Keratinocyte (primary cell): Measurements from ENCODE around the gene PIGBOS1. TPM values are rescaled to one million over a fixed set of nuclear protein-coding genes. Genes with fewer than 3 reads are reported as not detected.

ENCODE experiments used
- DNase-seq: peaks from one replicate; pipeline ENCODE4 v3.0.0-alpha.2; 2011; ENCODE audit warnings: low read depth, missing footprints, low spot score
- FAIRE-seq: peaks from 2 replicates; lab custom pipeline; 2011; peaks lifted over from hg19 to GRCh38; lab: Jason Lieb, UNC
- H2AFZ ChIP-seq: 2 replicates; pipeline ENCODE4 v1.6.0; 2012; ENCODE audit warnings: low read length, control low read depth, inconsistent platforms; ENCODE audit not compliant: control insufficient read depth
- H3K27ac ChIP-seq: 2 replicates; pipeline ENCODE4 v1.5.1; 2011; ENCODE audit warnings: low read length; ENCODE audit not compliant: control insufficient read depth, insufficient read depth
- H3K27me3 ChIP-seq: 3 replicates; pipeline ENCODE4 v1.6.0; 2011; ENCODE audit warnings: low read length; ENCODE audit not compliant: control insufficient read depth, insufficient read depth; ENCODE audit errors: extremely low read depth
- H3K36me3 ChIP-seq, 2 experiments: 2 replicates in 1 of 2; 3 replicates in 1 of 2; pipeline ENCODE4 v1.5.1; 2011; ENCODE audit warnings: low read length in 2 of 2, mild to moderate bottlenecking in 1 of 2; ENCODE audit not compliant: control insufficient read depth in 2 of 2, insufficient read depth in 2 of 2; ENCODE audit errors: extremely low read depth in 1 of 2
- H3K4me1 ChIP-seq: 3 replicates; pipeline ENCODE4 v1.5.1; 2011; ENCODE audit warnings: low read length; ENCODE audit not compliant: control insufficient read depth, insufficient read depth; ENCODE audit errors: extremely low read depth
- H3K4me2 ChIP-seq: 3 replicates; pipeline ENCODE4 v1.6.0; 2011; ENCODE audit warnings: low read depth, low read length; ENCODE audit not compliant: control insufficient read depth, insufficient read depth; ENCODE audit errors: extremely low read depth
- H3K4me3 ChIP-seq, 3 experiments: fragments of 200-600 bp in 1 of 3; sonication (generic) in 1 of 3; 2 replicates in 2 of 3; 3 replicates in 1 of 3; pipeline ENCODE4 v1.5.1; 2011 to 2016; ENCODE audit warnings: low read length in 3 of 3, mild to moderate bottlenecking in 3 of 3, control low read depth in 2 of 3, inconsistent platforms in 1 of 3, low read depth in 1 of 3, mixed read lengths in 1 of 3, mixed run types in 1 of 3, moderate library complexity in 1 of 3; ENCODE audit not compliant: control insufficient read depth in 2 of 3, insufficient read depth in 2 of 3; ENCODE audit errors: extremely low read depth in 1 of 3
- H3K79me2 ChIP-seq: 2 replicates; pipeline ENCODE4 v1.6.0; 2012; ENCODE audit warnings: low read length; ENCODE audit not compliant: control insufficient read depth, insufficient read depth
- H3K9ac ChIP-seq: 3 replicates; pipeline ENCODE4 v1.6.0; 2011; ENCODE audit warnings: low read length; ENCODE audit not compliant: control insufficient read depth, insufficient read depth; ENCODE audit errors: extremely low read depth
- H3K9me1 ChIP-seq: 3 replicates; pipeline ENCODE4 v1.6.0; 2011; ENCODE audit warnings: low read length; ENCODE audit not compliant: control insufficient read depth, insufficient read depth; ENCODE audit errors: extremely low read depth
- H3K9me3 ChIP-seq: 2 replicates; pipeline ENCODE4 v1.5.1; 2012; ENCODE audit warnings: low read depth, low read length; ENCODE audit not compliant: control insufficient read depth
- H4K20me1 ChIP-seq: 3 replicates; pipeline ENCODE4 v1.6.0; 2011; ENCODE audit warnings: low read length; ENCODE audit not compliant: control insufficient read depth, insufficient read depth; ENCODE audit errors: extremely low read depth
- EZH2 ChIP-seq: IDR thresholded peaks from one replicate; pipeline ENCODE4 v1.6.1; 2012; ENCODE audit warnings: inconsistent platforms, mild to moderate bottlenecking, low read length, moderate library complexity
- dilution Hi-C: fragments of 300-500 bp; cut with MboI; formaldehyde crosslinking; loops from one replicate; pipeline ENCODE4 v1.7.0; 2020; ENCODE audit warnings: low sequenced_read_pairs; ENCODE audit not compliant: extremely low pct_ligation_motif_present
- polyA plus RNA-seq, 5 experiments: library from polyadenylated mRNA; depleted of rRNA in 3 of 5; stranded (reverse) in 3 of 5; stranded (forward) in 1 of 5; unstranded in 1 of 5; fragments of >200 nt; gene quantifications; 1 replicate in 1 of 5; 2 replicates in 3 of 5; 3 replicates in 1 of 5; pipeline versions ENCODE4 v1.2.1 to v1.2.3, GENCODE V29; 2011 to 2012; ENCODE audit warnings: missing spikeins in 2 of 5, low read depth in 1 of 5, low replicate concordance in 1 of 5
- TF ChIP-seq, protein P1 (sequence below), 3 experiments: IDR thresholded peaks in 1 of 3; conservative IDR thresholded peaks in 1 of 3; optimal IDR thresholded peaks in 1 of 3; 2 replicates in 2 of 3; 3 replicates in 1 of 3; pipeline versions ENCODE3 to v1.5.1; 2011; ENCODE audit warnings: low read length in 3 of 3, mild to moderate bottlenecking in 3 of 3, moderate library complexity in 2 of 3, control low read depth in 1 of 3, inconsistent platforms in 1 of 3; ENCODE audit not compliant: insufficient read depth in 2 of 3; ENCODE audit errors: extremely low read depth in 1 of 3

The PIGBOS1 gene
- polyA plus RNA-seq, 1 donor (not counting 4 experiments of a cell fraction or from before 2014, with no cell fraction given) = 8.6 TPM

GRCh38 chr15:55276324-55276723 lies 42.6 kb downstream of the PIGBOS1 start:
- no peak for DNase-seq
- FAIRE-seq = no peak
- Histone ChIP-seq H3K4me1 (peaks cover 6% of the 10 kb centered on the region), H3K79me2 (no peaks in the 10 kb centered on the region), H3K27me3 (no peaks in the 10 kb centered on the region), H3K9me3 (no peaks in the 10 kb centered on the region), H3K27ac (no peak overlapping the region), H4K20me1 (no peaks in the 10 kb centered on the region), H3K4me2 (no peak overlapping the region), H3K36me3 (no peaks in the 10 kb centered on the region), H3K9ac (no peak overlapping the region), H2AFZ (no peak overlapping the region), H3K4me3 (no peak overlapping the region), H3K9me1 (no peaks in the 10 kb centered on the region)
- dilution Hi-C loops = no loop called here
- TF ChIP-seq, protein P1, sequence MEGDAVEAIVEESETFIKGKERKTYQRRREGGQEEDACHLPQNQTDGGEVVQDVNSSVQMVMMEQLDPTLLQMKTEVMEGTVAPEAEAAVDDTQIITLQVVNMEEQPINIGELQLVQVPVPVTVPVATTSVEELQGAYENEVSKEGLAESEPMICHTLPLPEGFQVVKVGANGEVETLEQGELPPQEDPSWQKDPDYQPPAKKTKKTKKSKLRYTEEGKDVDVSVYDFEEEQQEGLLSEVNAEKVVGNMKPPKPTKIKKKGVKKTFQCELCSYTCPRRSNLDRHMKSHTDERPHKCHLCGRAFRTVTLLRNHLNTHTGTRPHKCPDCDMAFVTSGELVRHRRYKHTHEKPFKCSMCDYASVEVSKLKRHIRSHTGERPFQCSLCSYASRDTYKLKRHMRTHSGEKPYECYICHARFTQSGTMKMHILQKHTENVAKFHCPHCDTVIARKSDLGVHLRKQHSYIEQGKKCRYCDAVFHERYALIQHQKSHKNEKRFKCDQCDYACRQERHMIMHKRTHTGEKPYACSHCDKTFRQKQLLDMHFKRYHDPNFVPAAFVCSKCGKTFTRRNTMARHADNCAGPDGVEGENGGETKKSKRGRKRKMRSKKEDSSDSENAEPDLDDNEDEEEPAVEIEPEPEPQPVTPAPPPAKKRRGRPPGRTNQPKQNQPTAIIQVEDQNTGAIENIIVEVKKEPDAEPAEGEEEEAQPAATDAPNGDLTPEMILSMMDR (optimal IDR thresholded peaks at IDR 0.05 in 1 of 3, IDR thresholded peaks at IDR 0.05 in 1 of 3, conservative IDR thresholded peaks at IDR 0.05 in 1 of 3; ENCODE audit: extremely low read depth in 1 of 3, insufficient read depth in 2 of 3, low read length in 3 of 3) = no peak
- no peak for TF ChIP-seq EZH2

DNA sequence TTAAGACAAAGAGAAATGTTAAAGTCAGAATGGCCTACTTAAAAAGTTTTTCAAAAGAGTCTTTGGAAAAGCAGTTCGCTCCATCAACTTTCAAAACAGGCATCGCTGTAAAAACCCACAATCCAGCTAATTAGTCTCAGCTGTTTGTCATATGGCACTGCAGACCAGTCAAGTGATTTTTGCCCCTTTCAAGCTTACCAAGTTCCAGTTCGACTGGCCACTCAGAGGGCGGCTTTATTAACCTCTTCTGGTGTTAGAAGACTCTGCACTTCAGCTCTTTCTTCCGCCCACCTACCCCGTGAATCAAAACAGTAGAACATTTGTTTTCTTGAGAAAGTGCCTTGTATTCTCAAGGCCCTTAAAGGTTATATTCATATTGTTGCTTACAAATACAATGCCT lies 48.6 kb downstream of the PIGBOS1 start:
- TF ChIP-seq, protein P1 (optimal IDR thresholded peaks at IDR 0.05 in 1 of 3, IDR thresholded peaks at IDR 0.05 in 1 of 3, conservative IDR thresholded peaks at IDR 0.05 in 1 of 3; ENCODE audit: extremely low read depth in 1 of 3, insufficient read depth in 2 of 3, low read length in 3 of 3) = no peak
- no peak for TF ChIP-seq EZH2
- Histone ChIP-seq H3K9ac (no peak overlapping the region), H3K4me1 (no peaks in the 10 kb centered on the region), H3K79me2 (no peaks in the 10 kb centered on the region), H2AFZ (no peak overlapping the region), H3K4me3 (no peak overlapping the region), H3K9me3 (no peaks in the 10 kb centered on the region), H3K4me2 (no peak overlapping the region), H3K36me3 (no peaks in the 10 kb centered on the region), H4K20me1 (no peaks in the 10 kb centered on the region), H3K9me1 (no peaks in the 10 kb centered on the region), H3K27me3 (no peaks in the 10 kb centered on the region), H3K27ac (no peak overlapping the region)
- FAIRE-seq (no peak), DNase-seq (no peak)
- dilution Hi-C loops = no loop called here
